GM12878 (cell line): ENCODE measurements around the gene PNMA8B.

ENCODE experiments used
- POLR2A ChIP-seq: IDR thresholded peaks from 2 replicates; pipeline ENCODE4 v1.6.1; 2011; ENCODE audit warnings: low read depth, mild to moderate bottlenecking, low read length
- ZBTB40 ChIP-seq: fragments of 450-650 bp; IDR thresholded peaks from 2 replicates; pipeline ENCODE4 v1.6.1; 2016; ENCODE audit warnings: mild to moderate bottlenecking, moderate library complexity, borderline replicate concordance

- TF ChIP-seq POLR2A (no peak), ZBTB40 (no peak)
Observed at GRCh38 chr19:46442808-46443450, 52.7 kb downstream of the PNMA8B start.
